Endodermal cell (in vitro differentiated cells): ENCODE measurements around the gene ACTR3. TPM values are rescaled to one million over a fixed set of nuclear protein-coding genes. Genes with fewer than 3 reads are reported as not detected.
"Not testable (repeated sequence)": the region's sequence is repeated elsewhere in the genome, so short reads cannot be mapped to it uniquely, and the experiment has no call there.

Experiments
- DNase-seq: peaks from one replicate; pipeline ENCODE4 v3.0.0-alpha.2; 2017
- H3K27ac ChIP-seq: 2 replicates; pipeline ENCODE4 v1.5.1; 2013; ENCODE audit warnings: mild to moderate bottlenecking, low read depth, low read length, moderate library complexity
- H3K27me3 ChIP-seq: 2 replicates; pipeline ENCODE4 v1.6.1; 2013; ENCODE audit warnings: mild to moderate bottlenecking, low read length, moderate library complexity; ENCODE audit not compliant: insufficient read depth, control insufficient read depth, poor library complexity, severe bottlenecking
- H3K36me3 ChIP-seq: 2 replicates; pipeline ENCODE4 v1.7.0; 2013; ENCODE audit warnings: mild to moderate bottlenecking, low read length, moderate library complexity; ENCODE audit not compliant: control insufficient read depth, insufficient read depth
- H3K4me1 ChIP-seq: one replicate; pipeline ENCODE4 v1.7.0; 2013; ENCODE audit warnings: low read length; ENCODE audit not compliant: control insufficient read depth, insufficient read depth
- H3K4me3 ChIP-seq: 2 replicates; pipeline ENCODE4 v1.5.1; 2013; ENCODE audit warnings: mild to moderate bottlenecking, low read length, moderate library complexity
- H3K9ac ChIP-seq: 2 replicates; pipeline ENCODE4 v1.6.1; 2013; ENCODE audit warnings: mild to moderate bottlenecking, low read length, moderate library complexity; ENCODE audit not compliant: poor library complexity, severe bottlenecking; ENCODE audit errors: extremely low read depth
- H3K9me3 ChIP-seq: 2 replicates; pipeline ENCODE4 v1.6.1; 2013; ENCODE audit warnings: mild to moderate bottlenecking, low read length, moderate library complexity; ENCODE audit not compliant: control insufficient read depth
- H3K27ac Mint-ChIP-seq: 2 replicates; pipeline ENCODE4 v1.8.0; 2020; ENCODE audit warnings: mixed read lengths
- H3K27me3 Mint-ChIP-seq: 2 replicates; pipeline ENCODE4 v1.8.0; 2021; ENCODE audit warnings: mild to moderate bottlenecking, mixed read lengths; ENCODE audit not compliant: insufficient read depth
- H3K36me3 Mint-ChIP-seq: 2 replicates; pipeline ENCODE4 v1.8.0; 2020; ENCODE audit warnings: low read depth, mixed read lengths
- H3K4me1 Mint-ChIP-seq: 2 replicates; pipeline ENCODE4 v1.8.0; 2020; ENCODE audit warnings: mixed read lengths
- H3K4me3 Mint-ChIP-seq: 2 replicates; pipeline ENCODE4 v1.8.0; 2020; ENCODE audit warnings: mild to moderate bottlenecking, moderate library complexity, mixed read lengths
- H3K9me3 Mint-ChIP-seq: 2 replicates; pipeline ENCODE4 v1.8.0; 2020; ENCODE audit warnings: mild to moderate bottlenecking, mixed read lengths
- CTCF ChIP-seq: fragments of 200-600 bp; sonication (generic); conservative IDR thresholded peaks from 2 replicates; pipeline ENCODE4 v1.5.0; 2021; ENCODE audit warnings: antibody characterized with exemption, mild to moderate bottlenecking
- WGBS, 2 experiments: methylation state at CpG; one replicate each; pipeline versions ENCODE4 v1.1.5 to v1.1.7; 2013; ENCODE audit warnings: missing lambda C conversion rate in 2 of 2, mixed read lengths in 1 of 2; ENCODE audit not compliant: insufficient coverage in 1 of 2, insufficient read length in 1 of 2; 5-methylcytosine and 5-hydroxymethylcytosine counted together
- long read RNA-seq, 4 experiments: library from polyadenylated mRNA in 2 of 4; library from RNA in 1 of 4; library from capped mRNA in 1 of 4; stranded (forward) in 3 of 4; unstranded in 1 of 4; transcript quantifications; one replicate each; pipeline ENCODE4 v2.0.0, GENCODE V29; 2020 to 2021; ENCODE audit warnings: inconsistent platforms in 1 of 4
- polyA plus RNA-seq, 2 experiments: library from polyadenylated mRNA; stranded (reverse); fragments of 50-300 nt; gene quantifications; one replicate each; pipeline ENCODE4 v1.2.3, GENCODE V29; 2013
- total RNA-seq, 2 donors: library from RNA; stranded (reverse); fragmentation: NEBNext Ultra II Directional in 1 of 2; extraction: Animal tissue kit (Norgen Biotek cat#: 25700) in 1 of 2; gene quantifications; 2 replicates in 1 of 2; 3 replicates in 1 of 2; pipeline ENCODE4 v1.2.1, GENCODE V29; 2021

Gene ACTR3
- total RNA-seq = 100 to 1,000 TPM; 168 to 192 TPM
- 124 TPM for polyA plus RNA-seq (2013, experiment 1 of 2)
- 117 TPM for polyA plus RNA-seq (2013, experiment 2 of 2)
- long read RNA-seq, experiment 1, full-length matches to known transcripts = 34 of 58 reads
- long read RNA-seq, experiment 1, partial matches to known transcripts = 18 of 58 reads
- long read RNA-seq, experiment 1, other reads (novel, unspliced or antisense) = 6 of 58 reads
- long read RNA-seq, experiment 2, full-length matches to known transcripts = 283 of 325 reads
- long read RNA-seq, experiment 2, partial matches to known transcripts = 21 of 325 reads
- long read RNA-seq, experiment 2, other reads (novel, unspliced or antisense) = 21 of 325 reads
- long read RNA-seq, experiment 3, full-length matches to known transcripts = 1,018 of 1,044 reads
- long read RNA-seq, experiment 3, partial matches to known transcripts = 12 of 1,044 reads
- long read RNA-seq, experiment 3, other reads (novel, unspliced or antisense) = 14 of 1,044 reads
- long read RNA-seq, experiment 4, full-length matches to known transcripts = 186 of 235 reads
- long read RNA-seq, experiment 4, partial matches to known transcripts = 43 of 235 reads
- long read RNA-seq, experiment 4, other reads (novel, unspliced or antisense) = 6 of 235 reads

GRCh38 chr2:113889471-113890252 is at the start of gene ACTR3:
Gene ACTR3, plus strand, starts transcription at chr2:113890089. Its CDS starts 191 bp downstream, at chr2:113890280.
- Histone ChIP-seq H3K27me3 (no peaks in the 10 kb centered on the region), H3K9me3 (no peaks in the 10 kb centered on the region), H3K9ac (peak within 1 kb of the TSS; percentile 96), H3K27ac (peak within 1 kb of the TSS; percentile 100), H3K36me3 (peaks cover 27% of the 10 kb centered on the region), H3K4me3 (peak within 1 kb of the TSS; percentile 93), H3K4me1 (peaks cover 6% of the 10 kb centered on the region)
- H3K4me1 Mint-ChIP-seq = peaks cover 45% of the 10 kb centered on the region
- DNase-seq = peak; percentile 100
- WGBS, 2 experiments = 0% methylated on average over 6 to 51 of the region's 51 CpGs
- H3K27ac Mint-ChIP-seq = peak within 1 kb of the TSS; percentile 100
- H3K4me3 Mint-ChIP-seq = peak within 1 kb of the TSS; percentile 91
- H3K36me3 Mint-ChIP-seq = peaks cover 7% of the 10 kb centered on the region
- no peaks in the 10 kb centered on the region for H3K27me3 Mint-ChIP-seq
- TF ChIP-seq CTCF = no peak
- no peaks in the 10 kb centered on the region for H3K9me3 Mint-ChIP-seq

DNA sequence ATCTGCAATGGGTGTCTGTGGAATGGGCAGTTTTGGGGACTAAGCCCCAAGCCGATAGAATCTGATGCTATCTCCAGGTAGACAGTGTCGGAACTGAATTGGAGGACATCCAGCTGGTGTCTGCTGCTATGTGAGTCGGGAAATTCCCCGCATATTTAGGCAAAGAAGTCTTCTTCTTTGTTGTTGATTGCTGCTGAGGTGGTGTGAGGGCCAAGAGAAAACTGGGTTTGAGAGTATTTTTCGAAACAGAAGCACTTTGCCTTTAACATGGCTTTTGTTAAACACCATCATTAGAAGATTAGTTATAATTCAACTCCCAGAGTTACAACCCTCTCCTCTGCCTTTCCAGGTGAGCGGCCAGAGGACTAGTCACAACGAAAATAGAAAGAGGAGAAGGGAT is 49.4 kb upstream of the ACTR3 start:
- Histone ChIP-seq H3K36me3 (no peaks in the 10 kb centered on the region), H3K9ac (no peak overlapping the region), H3K9me3 (peaks cover 3% of the 10 kb centered on the region), H3K4me3 (no peak overlapping the region), H3K4me1 (no peaks in the 10 kb centered on the region), H3K27ac (no peak overlapping the region), H3K27me3 (no peaks in the 10 kb centered on the region)
- Mint-ChIP-seq H3K36me3 (no peaks in the 10 kb centered on the region), H3K27ac (peak overlapping the region; percentile 85), H3K4me1 (peaks cover 9% of the 10 kb centered on the region), H3K27me3 (no peaks in the 10 kb centered on the region), H3K9me3 (peaks cover 4% of the 10 kb centered on the region), H3K4me3 (no peak overlapping the region)
- 79 to 87% methylated on average over 3 to 7 of the region's 7 CpGs for WGBS, 2 experiments
- no peak for TF ChIP-seq CTCF
- no peak for DNase-seq

GRCh38 chr2:113842919-113843736 is 46.8 kb upstream of the ACTR3 start:
- TF ChIP-seq CTCF = no peak
- no peak overlapping the region for H3K27ac Mint-ChIP-seq
- no peak overlapping the region for H3K4me3 Mint-ChIP-seq
- Histone ChIP-seq H3K9ac (no peak overlapping the region), H3K36me3 (no peaks in the 10 kb centered on the region), H3K9me3 (peaks cover 11% of the 10 kb centered on the region), H3K27ac (no peak overlapping the region), H3K4me1 (no peaks in the 10 kb centered on the region), H3K4me3 (no peak overlapping the region), H3K27me3 (no peaks in the 10 kb centered on the region)
- peaks cover 10% of the 10 kb centered on the region for H3K9me3 Mint-ChIP-seq
- H3K27me3 Mint-ChIP-seq = no peaks in the 10 kb centered on the region
- H3K36me3 Mint-ChIP-seq = no peaks in the 10 kb centered on the region
- 87 to 90% methylated on average over 5 to 14 of the region's 14 CpGs for WGBS, 2 experiments
- no peak for DNase-seq
- H3K4me1 Mint-ChIP-seq = peaks cover 9% of the 10 kb centered on the region

- not testable (repeated sequence) for H3K36me3 ChIP-seq, H3K27ac ChIP-seq, H3K9ac ChIP-seq, H3K4me1 ChIP-seq, H3K4me3 ChIP-seq, DNase-seq, H3K4me3 Mint-ChIP-seq, H3K27me3 ChIP-seq, H3K27ac Mint-ChIP-seq, H3K4me1 Mint-ChIP-seq, H3K36me3 Mint-ChIP-seq, H3K27me3 Mint-ChIP-seq, H3K9me3 Mint-ChIP-seq
- H3K9me3 ChIP-seq = peaks cover 11% of the 10 kb centered on the region
- WGBS, 2 experiments = 94% methylated on average over 4 of the region's 4 CpGs
These were observed 46.2 kb upstream of the ACTR3 start for GRCh38 chr2:113843737-113844050.
